GM12872 (cell line): ENCODE measurements around the gene SMAD5.

Experiments used
- TF ChIP-seq, protein P1 (sequence below): IDR thresholded peaks from 3 replicates; pipeline ENCODE4 v1.5.1; 2011; ENCODE audit warnings: low read depth, mild to moderate bottlenecking, low read length, moderate library complexity; ENCODE audit not compliant: insufficient read depth

Gene SMAD5

DNA sequence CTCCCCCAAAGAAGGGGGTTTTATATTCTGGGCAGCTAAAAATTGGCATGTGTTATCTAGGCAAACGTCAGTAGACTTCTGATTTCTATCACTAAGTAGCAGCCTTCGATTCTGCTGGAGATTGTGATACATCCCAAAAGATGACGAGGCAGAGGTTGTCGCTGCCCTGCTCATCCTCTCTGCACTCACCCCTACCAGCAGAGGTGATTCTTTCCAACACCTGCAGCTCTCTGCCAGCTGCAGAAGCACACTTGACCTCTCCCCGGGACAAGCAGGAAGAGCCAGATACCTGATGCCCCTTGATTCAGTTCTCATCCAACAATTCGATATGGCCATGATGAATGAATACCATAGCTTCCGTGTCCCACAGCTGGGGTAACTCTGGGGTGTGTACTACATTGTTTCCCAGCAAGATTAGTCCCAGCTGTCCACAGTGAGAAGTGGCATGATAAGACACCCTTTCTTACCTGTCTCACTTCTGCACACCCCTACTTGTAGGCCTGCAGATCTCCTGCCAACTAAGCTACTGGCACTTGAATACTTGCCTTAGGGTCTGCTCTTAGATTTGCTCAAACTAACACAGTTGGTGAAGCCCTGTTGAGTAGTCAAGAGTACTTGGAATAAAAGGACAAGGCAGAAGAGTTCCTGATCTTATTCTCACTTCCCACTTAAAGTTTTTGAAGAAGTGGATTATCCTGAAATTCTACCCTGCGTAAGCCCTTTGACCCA is 37.6 kb upstream of the SMAD5 start:
- TF ChIP-seq, protein P1, sequence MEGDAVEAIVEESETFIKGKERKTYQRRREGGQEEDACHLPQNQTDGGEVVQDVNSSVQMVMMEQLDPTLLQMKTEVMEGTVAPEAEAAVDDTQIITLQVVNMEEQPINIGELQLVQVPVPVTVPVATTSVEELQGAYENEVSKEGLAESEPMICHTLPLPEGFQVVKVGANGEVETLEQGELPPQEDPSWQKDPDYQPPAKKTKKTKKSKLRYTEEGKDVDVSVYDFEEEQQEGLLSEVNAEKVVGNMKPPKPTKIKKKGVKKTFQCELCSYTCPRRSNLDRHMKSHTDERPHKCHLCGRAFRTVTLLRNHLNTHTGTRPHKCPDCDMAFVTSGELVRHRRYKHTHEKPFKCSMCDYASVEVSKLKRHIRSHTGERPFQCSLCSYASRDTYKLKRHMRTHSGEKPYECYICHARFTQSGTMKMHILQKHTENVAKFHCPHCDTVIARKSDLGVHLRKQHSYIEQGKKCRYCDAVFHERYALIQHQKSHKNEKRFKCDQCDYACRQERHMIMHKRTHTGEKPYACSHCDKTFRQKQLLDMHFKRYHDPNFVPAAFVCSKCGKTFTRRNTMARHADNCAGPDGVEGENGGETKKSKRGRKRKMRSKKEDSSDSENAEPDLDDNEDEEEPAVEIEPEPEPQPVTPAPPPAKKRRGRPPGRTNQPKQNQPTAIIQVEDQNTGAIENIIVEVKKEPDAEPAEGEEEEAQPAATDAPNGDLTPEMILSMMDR, result no peak

DNA sequence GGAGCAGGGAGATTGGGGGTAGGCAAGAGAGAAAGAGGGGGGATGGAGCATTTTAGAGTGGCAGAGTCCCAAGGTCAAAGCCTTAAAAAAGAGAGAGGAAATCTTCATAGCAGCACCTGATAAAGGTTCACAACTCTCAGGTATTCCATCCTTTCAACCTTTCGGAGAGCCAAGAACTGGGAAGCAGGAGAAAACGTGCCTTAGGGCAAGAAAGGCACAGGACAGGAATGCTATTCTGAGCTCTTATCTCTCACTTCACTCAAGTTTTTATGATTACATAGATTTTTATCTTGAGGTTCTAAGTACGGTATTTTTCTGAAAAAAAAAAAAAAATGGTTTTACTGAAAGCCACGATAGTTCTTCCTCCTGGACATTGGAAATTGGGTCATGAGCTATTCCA is 34.5 kb upstream of the SMAD5 start:
- TF ChIP-seq, protein P1, result no peak

DNA sequence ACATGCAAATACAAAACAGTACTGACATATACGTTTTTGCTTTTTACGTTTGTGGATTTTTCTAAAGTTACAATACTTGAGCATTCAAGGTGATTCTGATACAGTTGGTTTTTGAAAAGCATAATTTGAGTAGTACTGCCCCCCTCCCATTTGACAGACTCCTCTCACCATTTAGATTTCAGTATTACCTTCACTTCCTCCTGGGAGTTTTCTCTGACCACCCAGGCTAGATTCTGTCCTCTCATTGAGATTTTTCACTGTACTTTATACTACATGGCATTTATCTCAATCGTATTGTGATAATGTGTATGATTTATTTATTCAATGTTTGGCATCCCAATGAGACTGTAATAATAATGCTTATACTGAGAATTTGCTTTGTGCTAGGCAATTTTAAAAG is 32.8 kb upstream of the SMAD5 start:
- TF ChIP-seq, protein P1, result no peak

DNA sequence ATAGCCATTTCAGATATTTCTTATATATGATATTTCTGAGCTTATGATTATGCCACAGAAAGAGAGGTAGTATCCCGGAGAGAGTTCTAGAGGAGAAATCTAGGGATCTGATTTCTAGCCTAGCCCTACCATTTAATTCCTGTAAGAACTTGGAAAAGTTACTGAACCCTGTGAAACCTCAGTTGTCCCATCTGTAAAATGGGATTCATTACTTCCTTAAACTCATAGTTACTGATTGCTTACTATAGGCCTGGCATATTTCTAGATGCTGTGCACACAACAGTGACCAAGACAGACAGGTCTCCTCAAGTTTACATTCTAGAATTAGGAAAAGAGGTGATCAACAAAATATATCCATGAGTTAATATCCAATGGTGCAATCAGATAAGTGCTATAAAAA is 30.8 kb upstream of the SMAD5 start:
- TF ChIP-seq, protein P1, result no peak

DNA sequence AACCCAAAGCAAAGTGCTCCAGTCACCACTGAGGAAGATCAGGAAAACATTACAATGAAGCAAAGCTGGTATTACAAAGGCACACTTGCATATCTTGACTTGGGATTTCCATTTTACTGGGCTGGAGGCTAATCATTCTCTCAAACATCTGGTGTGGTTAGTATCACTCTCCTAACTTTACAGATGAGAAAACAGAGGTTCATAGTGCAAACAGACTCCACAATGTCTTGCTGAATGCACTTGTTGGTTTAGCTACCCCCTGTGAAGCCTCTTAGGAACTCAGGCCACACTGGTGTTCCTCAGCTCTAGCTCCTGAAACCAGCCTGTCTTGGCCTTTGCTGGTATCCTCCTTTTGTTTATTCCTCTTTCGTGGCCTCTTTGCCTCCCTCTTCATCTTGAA is 29.5 kb upstream of the SMAD5 start:
- TF ChIP-seq, protein P1, result no peak

DNA sequence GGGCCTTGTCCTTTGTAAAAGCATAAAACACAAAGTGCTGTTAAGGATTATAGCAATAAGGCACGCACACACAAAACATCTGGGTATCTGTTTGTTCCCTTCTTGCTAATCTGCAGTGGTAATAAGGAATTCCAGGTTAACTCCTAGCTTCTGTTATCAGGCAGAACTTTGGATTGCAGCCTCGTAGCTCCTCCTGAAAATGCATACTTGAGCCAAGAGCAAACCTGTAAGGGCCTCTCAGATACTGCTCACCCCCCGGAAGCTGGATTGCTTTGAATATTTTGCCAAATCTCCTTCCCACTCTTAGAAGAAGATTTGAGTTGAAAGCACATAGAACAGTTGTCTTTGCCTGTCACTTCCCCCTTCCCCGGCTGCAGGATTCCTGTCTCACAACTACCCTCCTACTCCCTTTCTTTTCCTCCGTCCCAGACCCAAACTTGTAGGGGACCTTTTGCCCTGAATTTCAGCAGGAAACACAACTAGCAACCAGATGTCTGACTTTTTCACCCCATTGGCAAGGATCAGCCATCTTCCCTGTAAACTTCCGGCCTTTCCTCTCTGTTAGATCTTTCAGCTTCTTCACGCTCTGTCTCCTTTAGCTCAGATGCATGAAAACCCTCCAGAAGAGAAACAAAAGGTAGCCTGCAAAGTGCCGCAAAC is 28.2 kb upstream of the SMAD5 start:
- TF ChIP-seq, protein P1, result no peak

DNA sequence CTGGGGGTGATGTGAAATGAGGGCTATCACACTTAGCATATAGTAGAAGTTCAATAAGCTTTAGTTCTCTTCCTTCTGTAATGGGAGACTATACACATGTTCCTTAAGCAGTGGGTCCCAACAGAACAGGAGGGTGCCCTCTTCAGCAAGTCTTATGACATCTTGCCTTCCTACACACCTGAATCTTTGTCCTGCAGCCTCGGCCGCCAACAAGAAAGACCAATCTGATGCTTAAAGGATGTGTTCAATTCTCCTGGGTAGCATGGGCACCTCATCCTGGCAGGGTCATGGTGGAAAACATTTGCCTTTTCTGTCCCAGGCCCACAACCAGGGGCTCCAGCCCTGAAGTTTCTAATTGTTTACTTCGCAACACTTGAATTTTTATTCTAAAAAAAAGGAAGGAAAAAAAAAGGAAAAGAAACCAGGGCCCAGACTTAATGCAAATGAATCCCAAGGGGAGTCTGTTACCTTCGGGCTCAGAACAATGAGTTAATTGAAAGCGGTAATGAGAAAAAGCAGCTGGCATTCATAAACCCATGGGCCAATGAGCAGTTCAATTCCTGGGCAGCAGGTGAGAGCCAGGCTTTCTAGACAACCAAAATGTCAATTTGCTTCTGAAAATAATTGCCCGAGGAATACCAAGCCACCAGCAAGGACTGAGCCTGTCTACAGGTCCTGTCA is 26.2 kb upstream of the SMAD5 start:
- TF ChIP-seq, protein P1, result no peak
